HG02885 (cell line): ENCODE data around the gene SLC1A6.
"Not testable (repeated sequence)": the region's sequence is repeated elsewhere in the genome, so short reads cannot be mapped to it uniquely, and the experiment has no call there.

Experiments used
- ATAC-seq: cut with Tn5 transposase; IDR thresholded peaks from one replicate; pipeline ENCODE4 v1.9.1; 2021; ENCODE audit warnings: mild to moderate bottlenecking; ENCODE audit not compliant: unreplicated experiment, poor library complexity

Gene SLC1A6

GRCh38 chr19:14959263-14959662, 20.4 kb downstream of the SLC1A6 start:
- ATAC-seq, result no peak

- no peak for ATAC-seq
Measured at GRCh38 chr19:14957464-14957863, 22.2 kb downstream of the SLC1A6 start.

- ATAC-seq, result no peak
Measured at GRCh38 chr19:14954071-14954655, 25.5 kb downstream of the SLC1A6 start.

GRCh38 chr19:14952767-14953166, 26.9 kb downstream of the SLC1A6 start:
- ATAC-seq, result no peak

GRCh38 chr19:14950421-14950820, 29.2 kb downstream of the SLC1A6 start:
- ATAC-seq, result no peak

- no peak for ATAC-seq
Measured at GRCh38 chr19:14949876-14950275, 29.8 kb downstream of the SLC1A6 start.

- not testable (repeated sequence) for ATAC-seq
Measured at GRCh38 chr19:14949413-14949812, 30.3 kb downstream of the SLC1A6 start.

- ATAC-seq, result no peak
Measured at GRCh38 chr19:14944456-14944855, 35.2 kb downstream of the SLC1A6 start.

GRCh38 chr19:14943601-14944000, 36.1 kb downstream of the SLC1A6 start:
- no peak for ATAC-seq

- ATAC-seq, result no peak
Measured at GRCh38 chr19:14941189-14941588, 38.5 kb downstream of the SLC1A6 start, which contains the start of gene OR7C2. Gene OR7C2, plus strand, starts transcription at chr19:14941489. Its CDS starts 0 bp downstream, at chr19:14941489.

- ATAC-seq, result no peak
Measured at GRCh38 chr19:14940266-14940665, 39.4 kb downstream of the SLC1A6 start.

- no peak for ATAC-seq
Measured at GRCh38 chr19:14933506-14933905, 46.2 kb downstream of the SLC1A6 start.

GRCh38 chr19:14916848-14917247, 62.8 kb downstream of the SLC1A6 start:
- no peak for ATAC-seq

GRCh38 chr19:14915116-14915515, 64.5 kb downstream of the SLC1A6 start:
- ATAC-seq, result no peak

- ATAC-seq, result no peak
Measured at GRCh38 chr19:14906711-14907110, 73.0 kb downstream of the SLC1A6 start.

- no peak for ATAC-seq
Measured at GRCh38 chr19:14901675-14902260, 77.9 kb downstream of the SLC1A6 start.
